ENCODE measurements around the gene UBE2E2.

The UBE2E2 gene

DNA sequence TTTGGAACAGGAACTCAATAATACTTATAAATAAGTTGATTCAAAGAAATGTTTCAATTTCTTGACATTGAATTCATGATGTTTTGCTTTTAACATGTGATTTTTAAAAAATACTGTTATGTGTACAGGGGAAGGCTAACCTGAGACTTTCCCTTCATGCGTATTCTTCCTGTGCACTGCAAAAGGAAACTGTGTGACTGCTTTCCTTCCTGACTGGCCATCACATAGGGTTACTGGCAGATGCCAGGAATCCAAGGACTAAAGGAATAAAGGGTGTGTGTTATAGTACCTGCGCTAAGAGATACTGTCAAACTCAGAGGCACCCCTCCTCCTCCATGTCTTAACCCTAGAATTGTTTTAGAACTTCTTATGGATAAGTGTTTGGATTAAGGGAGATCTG is 236.0 kb downstream of the UBE2E2 start:
- no peaks in the 10 kb centered on the region for H3K27me3 ChIP-seq (ENCODE audit: control insufficient read depth, insufficient read depth, low read length)
- H3K4me3 ChIP-seq (ENCODE audit: low read length): no peak overlapping the region
- H3K9me3 ChIP-seq (replicated peaks; ENCODE audit: low read length): no peaks in the 10 kb centered on the region
- no peak overlapping the region for H3K9ac ChIP-seq (ENCODE audit: low read depth, low read length)
- peaks cover 5% of the 10 kb centered on the region for H3K4me1 ChIP-seq (ENCODE audit: control insufficient read depth, insufficient read depth, low read length)
- H3K36me3 ChIP-seq (ENCODE audit: insufficient read depth, low read length): no peaks in the 10 kb centered on the region
- no peak overlapping the region for H3K4me2 ChIP-seq (ENCODE audit: low read length)

DNA sequence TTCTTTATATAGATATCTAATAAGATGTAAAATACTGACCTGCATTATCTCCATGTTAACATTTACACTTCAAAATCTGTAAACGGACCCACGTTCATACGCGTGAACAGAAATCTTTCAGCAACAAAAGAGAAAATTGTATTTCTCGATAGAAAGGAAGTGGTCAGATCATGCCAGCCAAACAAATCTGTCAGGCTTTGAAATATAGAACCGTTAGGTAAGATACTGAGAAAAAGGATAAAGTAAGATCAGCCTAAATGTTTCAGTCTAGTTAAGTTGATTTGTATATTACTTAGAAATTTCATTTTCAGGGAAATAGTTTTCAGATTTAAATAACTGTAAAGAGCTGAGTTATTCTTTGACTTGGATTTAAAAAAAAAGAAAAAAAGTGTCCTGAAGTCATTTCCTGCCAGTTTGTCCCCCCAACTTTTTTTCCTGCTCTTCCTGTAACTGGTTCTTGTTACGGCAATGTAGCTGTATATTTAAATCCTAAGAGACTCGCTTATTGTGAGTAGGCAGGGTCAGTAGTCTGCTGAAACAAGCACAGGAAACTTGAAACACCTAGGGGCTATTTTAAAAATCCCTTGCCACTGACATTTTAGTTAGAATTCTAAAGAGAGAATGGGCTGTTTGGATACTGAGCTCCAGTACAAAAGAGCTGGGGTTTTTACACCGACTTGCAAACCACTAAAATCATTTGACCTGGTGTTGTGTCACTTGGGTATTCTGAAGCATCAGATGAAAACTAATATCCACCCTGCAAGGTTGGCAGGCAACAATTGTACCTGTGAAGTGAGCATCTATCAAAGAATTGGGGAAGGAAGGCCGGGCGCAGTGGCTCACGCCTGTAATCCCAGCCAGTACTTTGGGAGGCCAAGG is 237.5 kb downstream of the UBE2E2 start:
- peaks cover 5% of the 10 kb centered on the region for H3K4me1 ChIP-seq (ENCODE audit: control insufficient read depth, insufficient read depth, low read length)
- H3K4me3 ChIP-seq (ENCODE audit: low read length): no peak overlapping the region
- H3K9me3 ChIP-seq (replicated peaks; ENCODE audit: low read length): no peaks in the 10 kb centered on the region
- H3K27me3 ChIP-seq (ENCODE audit: control insufficient read depth, insufficient read depth, low read length): no peaks in the 10 kb centered on the region
- H3K9ac ChIP-seq (ENCODE audit: low read depth, low read length): no peak overlapping the region
- no peak overlapping the region for H3K4me2 ChIP-seq (ENCODE audit: low read length)
- H3K36me3 ChIP-seq (ENCODE audit: insufficient read depth, low read length): no peaks in the 10 kb centered on the region

DNA sequence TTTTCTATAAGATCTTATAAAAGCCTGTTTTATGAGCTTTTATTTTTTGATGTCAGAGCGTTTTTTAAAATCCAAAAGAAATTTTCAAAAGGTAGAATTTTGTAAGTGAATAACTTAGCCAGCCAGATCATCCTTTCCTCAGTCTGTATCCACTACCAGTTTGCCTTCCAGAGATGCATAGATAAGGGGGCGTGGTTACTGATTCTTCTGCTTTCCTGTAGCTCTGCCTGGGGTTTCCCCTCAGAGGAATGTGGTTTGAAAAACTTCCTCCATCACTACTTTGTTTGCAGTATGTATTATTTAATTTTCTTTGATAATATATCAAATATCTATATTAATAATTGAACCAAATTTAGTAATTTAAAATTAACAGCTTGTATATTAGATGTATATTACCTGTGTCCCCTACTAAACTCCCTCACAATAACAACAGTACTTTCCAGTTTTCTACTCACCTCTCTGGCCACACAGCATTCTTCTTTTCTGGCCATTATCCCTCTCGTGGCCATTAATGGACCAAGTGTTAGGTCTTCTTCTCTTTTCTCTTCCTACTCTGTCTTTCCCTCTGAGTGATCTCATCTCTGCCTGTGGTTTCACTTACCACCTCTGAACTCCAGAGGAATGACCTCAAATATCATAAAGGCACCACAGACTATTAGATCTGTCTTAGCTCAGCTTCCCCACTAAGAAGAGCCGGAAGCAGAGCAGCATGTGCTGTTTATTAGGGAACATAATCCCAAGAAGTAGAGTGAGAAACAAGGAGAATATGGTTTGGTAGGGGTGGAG is 239.7 kb downstream of the UBE2E2 start:
- Histone ChIP-seq H3K4me2 (ENCODE audit: low read length) (no peak overlapping the region), H3K4me1 (ENCODE audit: control insufficient read depth, insufficient read depth, low read length) (peaks cover 5% of the 10 kb centered on the region), H3K9me3 (replicated peaks; ENCODE audit: low read length) (no peaks in the 10 kb centered on the region), H3K9ac (ENCODE audit: low read depth, low read length) (no peak overlapping the region), H3K36me3 (ENCODE audit: insufficient read depth, low read length) (no peaks in the 10 kb centered on the region), H3K4me3 (ENCODE audit: low read length) (no peak overlapping the region), H3K27me3 (ENCODE audit: control insufficient read depth, insufficient read depth, low read length) (no peaks in the 10 kb centered on the region)

DNA sequence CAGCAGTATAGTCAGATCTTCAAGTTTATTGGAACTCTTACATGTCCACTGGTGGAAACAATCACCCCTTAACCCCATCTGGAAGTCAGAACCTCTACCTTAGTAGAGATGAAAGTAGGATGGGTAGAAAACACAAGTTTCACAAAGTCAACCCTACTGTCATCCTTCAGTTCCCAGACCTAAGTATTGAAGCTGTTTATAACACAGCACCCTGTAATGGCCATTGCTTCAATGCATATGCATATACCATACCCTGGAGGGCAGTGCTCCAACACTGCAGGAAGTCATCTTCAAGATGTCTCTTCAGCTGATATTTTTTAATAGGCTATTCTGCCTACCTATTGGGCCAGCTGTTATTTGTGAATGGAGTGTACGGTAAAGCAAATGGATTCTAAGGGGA is 241.3 kb downstream of the UBE2E2 start:
- no peak overlapping the region for H3K4me2 ChIP-seq (ENCODE audit: low read length)

DNA sequence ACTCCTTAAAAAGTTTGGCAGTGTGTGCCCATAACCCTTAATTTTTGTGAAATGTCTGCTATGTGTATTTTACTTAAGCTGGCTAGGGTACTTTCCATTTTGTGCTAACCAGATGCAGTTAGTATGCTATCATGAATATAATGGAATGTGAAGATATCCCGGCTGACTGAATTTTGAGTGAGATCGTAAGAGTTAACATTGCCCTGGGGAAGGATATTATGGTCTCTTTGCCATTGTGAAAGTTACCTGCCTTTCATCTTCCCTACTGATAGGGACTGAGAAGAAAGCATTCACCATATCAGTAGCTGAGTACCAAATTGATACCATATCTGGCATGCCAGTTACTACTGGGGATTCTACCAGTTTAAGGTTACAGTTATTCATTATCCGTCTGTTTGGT is 243.2 kb downstream of the UBE2E2 start:
- H3K9ac ChIP-seq (ENCODE audit: low read depth, low read length): no peak overlapping the region
- peaks cover 5% of the 10 kb centered on the region for H3K4me1 ChIP-seq (ENCODE audit: control insufficient read depth, insufficient read depth, low read length)
- no peak overlapping the region for H3K4me2 ChIP-seq (ENCODE audit: low read length)
- no peak overlapping the region for H3K4me3 ChIP-seq (ENCODE audit: low read length)
- no peaks in the 10 kb centered on the region for H3K36me3 ChIP-seq (ENCODE audit: insufficient read depth, low read length)
- H3K27me3 ChIP-seq (ENCODE audit: control insufficient read depth, insufficient read depth, low read length): no peaks in the 10 kb centered on the region
- no peaks in the 10 kb centered on the region for H3K9me3 ChIP-seq (replicated peaks; ENCODE audit: low read length)

More for the DNA sequence above, 241.3 kb downstream of the UBE2E2 start:
- Histone ChIP-seq H3K9ac (ENCODE audit: low read depth, low read length) (no peak overlapping the region), H3K4me1 (ENCODE audit: control insufficient read depth, insufficient read depth, low read length) (peaks cover 5% of the 10 kb centered on the region), H3K9me3 (replicated peaks; ENCODE audit: low read length) (no peaks in the 10 kb centered on the region), H3K4me3 (ENCODE audit: low read length) (no peak overlapping the region), H3K36me3 (ENCODE audit: insufficient read depth, low read length) (no peaks in the 10 kb centered on the region), H3K27me3 (ENCODE audit: control insufficient read depth, insufficient read depth, low read length) (no peaks in the 10 kb centered on the region)

DNA sequence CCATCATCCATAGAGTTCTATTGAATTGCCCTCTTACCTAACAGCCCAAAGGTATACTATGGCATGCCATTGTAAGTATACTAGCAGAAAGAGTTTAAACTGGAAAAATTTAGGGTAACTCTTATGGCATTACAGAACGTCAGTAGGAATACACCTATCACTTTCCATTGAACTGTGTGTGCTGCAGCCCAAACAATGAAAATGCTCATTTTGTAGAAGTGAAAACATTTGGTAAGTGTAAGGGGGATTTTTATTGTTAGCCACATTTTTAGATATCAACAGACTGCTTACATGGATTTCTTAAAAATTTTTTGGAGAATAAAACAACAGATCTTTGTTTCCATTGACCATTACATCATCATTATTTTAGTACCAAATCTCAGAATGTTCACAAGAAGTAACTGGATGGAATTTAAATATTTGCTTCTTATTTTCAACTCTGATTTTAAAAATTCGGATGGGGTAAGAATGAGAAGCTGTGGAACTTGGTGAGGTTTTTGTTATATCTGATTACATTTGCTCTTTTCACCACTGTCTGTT is 245.9 kb downstream of the UBE2E2 start:
- H3K4me2 ChIP-seq (ENCODE audit: low read length): no peak overlapping the region
- no peaks in the 10 kb centered on the region for H3K4me1 ChIP-seq (ENCODE audit: control insufficient read depth, insufficient read depth, low read length)
- no peaks in the 10 kb centered on the region for H3K27me3 ChIP-seq (ENCODE audit: control insufficient read depth, insufficient read depth, low read length)

DNA sequence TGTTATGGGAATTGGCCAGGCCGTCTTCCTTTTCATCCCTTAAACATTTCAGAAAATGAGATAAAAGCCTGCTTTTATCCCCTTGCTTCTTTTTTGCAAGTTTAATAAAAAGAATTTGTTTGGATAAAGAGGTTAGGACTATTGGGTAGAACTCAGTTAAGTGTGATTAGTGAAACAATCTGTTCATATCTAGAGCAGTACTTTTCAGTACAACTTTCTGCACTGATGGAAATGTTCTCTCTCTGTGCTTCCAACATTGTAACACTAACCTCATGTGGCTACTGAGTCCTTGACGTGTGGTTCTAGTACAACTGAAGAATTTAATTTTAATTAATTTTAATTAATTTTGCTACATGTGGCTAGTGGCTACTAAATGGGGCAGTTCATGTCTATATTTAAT is 246.9 kb downstream of the UBE2E2 start:
- H3K9me3 ChIP-seq (replicated peaks; ENCODE audit: low read length): no peaks in the 10 kb centered on the region
- no peak overlapping the region for H3K9ac ChIP-seq (ENCODE audit: low read depth, low read length)
- no peak overlapping the region for H3K4me2 ChIP-seq (ENCODE audit: low read length)
- H3K4me1 ChIP-seq (ENCODE audit: control insufficient read depth, insufficient read depth, low read length): peaks cover 8% of the 10 kb centered on the region
- H3K27me3 ChIP-seq (ENCODE audit: control insufficient read depth, insufficient read depth, low read length): no peaks in the 10 kb centered on the region
- H3K36me3 ChIP-seq (ENCODE audit: insufficient read depth, low read length): no peaks in the 10 kb centered on the region
- H3K4me3 ChIP-seq (ENCODE audit: low read length): no peak overlapping the region

More for the DNA sequence above, 245.9 kb downstream of the UBE2E2 start:
- no peaks in the 10 kb centered on the region for H3K9me3 ChIP-seq (replicated peaks; ENCODE audit: low read length)
- no peak overlapping the region for H3K9ac ChIP-seq (ENCODE audit: low read depth, low read length)
- H3K4me3 ChIP-seq (ENCODE audit: low read length): no peak overlapping the region
- no peaks in the 10 kb centered on the region for H3K36me3 ChIP-seq (ENCODE audit: insufficient read depth, low read length)

DNA sequence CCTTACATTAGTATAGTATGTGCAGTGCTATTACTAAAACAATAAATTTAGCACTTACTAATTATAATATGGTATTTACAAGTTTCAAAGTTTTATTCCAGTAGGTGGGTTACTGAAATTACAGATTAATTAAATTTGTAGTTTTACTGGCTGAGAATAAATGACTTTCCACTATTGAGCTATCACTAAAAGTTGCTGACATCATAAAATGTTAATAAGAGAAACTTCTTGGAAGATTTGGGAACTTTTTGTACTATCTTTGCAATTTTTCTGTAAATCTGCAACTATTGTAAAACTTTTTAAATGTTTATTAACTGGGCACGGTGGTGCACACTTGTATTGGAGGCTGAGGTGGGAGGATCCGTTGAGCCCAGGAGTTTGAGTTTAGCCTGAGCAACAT is 247.7 kb downstream of the UBE2E2 start:
- Histone ChIP-seq H3K36me3 (ENCODE audit: insufficient read depth, low read length) (no peaks in the 10 kb centered on the region), H3K9me3 (replicated peaks; ENCODE audit: low read length) (no peaks in the 10 kb centered on the region), H3K4me3 (ENCODE audit: low read length) (no peak overlapping the region), H3K4me2 (ENCODE audit: low read length) (no peak overlapping the region), H3K9ac (ENCODE audit: low read depth, low read length) (no peak overlapping the region), H3K27me3 (ENCODE audit: control insufficient read depth, insufficient read depth, low read length) (no peaks in the 10 kb centered on the region), H3K4me1 (ENCODE audit: control insufficient read depth, insufficient read depth, low read length) (peaks cover 14% of the 10 kb centered on the region)

DNA sequence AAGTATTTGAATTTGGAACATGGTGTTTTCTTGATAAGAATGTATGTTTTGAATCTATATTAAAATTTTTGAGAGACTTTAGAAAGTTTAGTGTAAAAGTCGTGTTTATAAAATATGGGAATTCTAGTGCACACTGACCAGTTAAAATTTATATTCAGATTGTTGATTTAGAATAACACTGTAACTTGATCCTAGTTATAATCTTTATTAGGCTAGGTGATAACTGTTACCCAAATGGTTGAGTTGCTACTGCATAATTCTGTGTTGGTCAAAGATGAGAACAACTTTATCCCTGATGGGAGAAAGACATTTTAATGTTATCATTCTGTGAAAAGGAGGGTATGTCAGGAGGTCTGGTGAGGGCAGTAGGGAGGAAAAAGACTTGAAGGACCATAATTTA is 249.3 kb downstream of the UBE2E2 start:
- Histone ChIP-seq H3K4me3 (ENCODE audit: low read length) (no peak overlapping the region), H3K4me2 (ENCODE audit: low read length) (no peak overlapping the region), H3K9ac (ENCODE audit: low read depth, low read length) (no peak overlapping the region), H3K9me3 (replicated peaks; ENCODE audit: low read length) (no peaks in the 10 kb centered on the region), H3K36me3 (ENCODE audit: insufficient read depth, low read length) (no peaks in the 10 kb centered on the region), H3K27me3 (ENCODE audit: control insufficient read depth, insufficient read depth, low read length) (no peaks in the 10 kb centered on the region), H3K4me1 (ENCODE audit: control insufficient read depth, insufficient read depth, low read length) (peaks cover 21% of the 10 kb centered on the region)

DNA sequence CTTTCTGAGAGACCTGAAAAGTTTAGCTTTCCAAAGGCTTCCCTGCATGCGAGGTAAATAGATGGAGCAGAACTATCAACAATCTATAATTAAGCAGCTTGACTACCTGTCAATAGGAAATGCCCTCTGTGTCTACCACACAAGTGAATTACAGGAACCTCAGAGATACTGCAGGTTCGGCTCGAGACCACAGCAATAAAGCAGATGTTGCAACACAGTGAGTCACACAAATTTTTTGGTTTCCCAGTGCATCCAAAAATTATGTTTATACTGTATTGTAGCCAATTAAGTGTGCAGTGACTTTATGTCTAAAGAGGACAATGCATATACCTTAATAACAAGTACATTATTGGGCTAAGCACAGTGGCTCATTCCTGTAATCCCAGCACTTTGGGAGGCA is 252.0 kb downstream of the UBE2E2 start:
- Histone ChIP-seq H3K4me2 (ENCODE audit: low read length) (peak overlapping the region; percentile 26), H3K9me3 (replicated peaks; ENCODE audit: low read length) (no peaks in the 10 kb centered on the region), H3K27me3 (ENCODE audit: control insufficient read depth, insufficient read depth, low read length) (no peaks in the 10 kb centered on the region), H3K4me3 (ENCODE audit: low read length) (no peak overlapping the region), H3K4me1 (ENCODE audit: control insufficient read depth, insufficient read depth, low read length) (peaks cover 21% of the 10 kb centered on the region), H3K36me3 (ENCODE audit: insufficient read depth, low read length) (no peaks in the 10 kb centered on the region), H3K9ac (ENCODE audit: low read depth, low read length) (no peak overlapping the region)

DNA sequence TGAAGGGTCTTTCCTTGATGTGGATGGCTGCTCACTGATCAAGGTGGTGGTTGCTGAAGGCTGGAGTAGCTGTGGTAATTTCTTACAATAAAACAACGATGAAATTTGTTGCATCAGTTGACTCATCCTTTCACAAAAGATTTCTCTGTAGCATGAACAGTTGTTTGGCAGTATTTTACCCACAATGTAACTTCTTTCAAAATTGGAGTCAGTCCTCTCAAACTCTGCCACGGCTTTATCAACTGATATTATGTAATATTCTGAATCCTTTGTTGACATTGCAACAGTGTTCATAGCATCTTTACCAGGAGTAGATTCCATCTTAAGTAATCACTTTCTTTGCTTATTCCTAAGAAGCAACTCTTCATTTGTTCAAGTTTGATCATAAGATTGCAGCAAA is 252.6 kb downstream of the UBE2E2 start:
- Histone ChIP-seq H3K4me2 (ENCODE audit: low read length) (peak overlapping the region; percentile 26), H3K9ac (ENCODE audit: low read depth, low read length) (no peak overlapping the region), H3K36me3 (ENCODE audit: insufficient read depth, low read length) (no peaks in the 10 kb centered on the region), H3K4me3 (ENCODE audit: low read length) (no peak overlapping the region), H3K4me1 (ENCODE audit: control insufficient read depth, insufficient read depth, low read length) (peaks cover 21% of the 10 kb centered on the region), H3K27me3 (ENCODE audit: control insufficient read depth, insufficient read depth, low read length) (no peaks in the 10 kb centered on the region), H3K9me3 (replicated peaks; ENCODE audit: low read length) (no peaks in the 10 kb centered on the region)
